NCI-H748 (cell line): ENCODE data around the gene FAM83C.

Experiments used
- DNase-seq: peaks from one replicate; lab custom pipeline; 2025; ENCODE audit not compliant: unreplicated experiment; lab: John Stamatoyannopoulos, UW

The FAM83C gene

GRCh38 chr20:35237486-35237885 lies 54.7 kb downstream of the FAM83C start:
- no peak for DNase-seq

GRCh38 chr20:35235881-35236280 lies 56.3 kb downstream of the FAM83C start:
- DNase-seq, result no peak
